ENCODE data around the gene VWF.

Gene VWF

DNA sequence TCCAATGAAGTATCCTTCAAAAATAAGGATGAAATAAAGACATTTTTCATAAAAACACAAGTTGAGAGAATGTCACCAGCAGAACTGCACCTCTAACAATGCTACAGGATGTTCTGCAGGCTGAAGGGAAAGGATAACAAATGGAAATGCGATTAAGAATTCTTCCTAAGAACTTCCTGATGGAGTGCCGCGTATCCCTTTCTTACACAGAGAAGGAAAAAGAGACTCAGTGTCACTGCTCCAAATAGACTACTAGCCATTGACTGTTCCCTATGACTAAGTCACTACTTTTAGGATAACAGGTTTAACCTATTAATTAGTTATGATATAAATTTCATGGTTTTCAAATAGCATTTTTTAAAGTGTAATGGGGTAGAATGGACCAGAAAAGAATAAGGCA, 182.6 kb downstream of the VWF start:
- no peak for DNase-seq

DNA sequence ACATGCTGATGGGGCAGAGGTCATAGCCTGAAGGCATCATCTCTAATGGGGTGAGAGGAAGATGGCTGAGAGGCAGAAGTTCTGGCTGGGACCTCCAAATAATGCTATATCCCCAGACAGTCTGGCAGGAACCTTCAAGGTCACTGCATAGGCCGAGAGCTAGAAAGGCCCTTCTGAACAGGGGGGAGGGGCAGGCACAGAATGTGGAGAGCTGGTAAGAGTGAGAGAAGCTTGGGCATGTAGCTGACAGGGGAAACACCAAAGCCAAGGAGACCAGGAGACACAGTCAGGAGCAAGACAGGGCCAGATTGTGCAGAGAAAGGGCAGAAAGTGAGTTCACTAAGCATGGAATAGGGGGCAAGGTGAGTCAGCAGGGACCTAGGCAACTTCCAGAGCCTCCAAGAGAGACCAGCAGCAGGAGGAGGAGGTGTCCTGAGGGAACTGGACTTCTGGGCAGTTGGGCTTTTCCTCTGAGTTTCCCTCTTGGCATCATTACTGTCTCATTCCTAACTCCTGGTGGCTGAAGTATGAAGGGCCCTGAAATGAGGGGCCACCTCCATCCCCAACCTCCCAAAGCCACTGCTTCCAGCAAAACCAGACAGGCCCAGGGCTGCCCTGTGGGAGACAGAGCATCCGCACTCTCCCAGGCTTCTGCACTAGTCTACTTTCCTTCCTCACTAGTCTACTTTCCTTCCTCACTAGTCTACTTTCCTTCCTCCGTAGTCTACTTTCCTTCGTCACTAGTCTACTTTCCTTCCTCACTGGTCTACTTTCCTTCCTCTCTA, 196.5 kb downstream of the VWF start:
- DNase-seq: no peak

DNA sequence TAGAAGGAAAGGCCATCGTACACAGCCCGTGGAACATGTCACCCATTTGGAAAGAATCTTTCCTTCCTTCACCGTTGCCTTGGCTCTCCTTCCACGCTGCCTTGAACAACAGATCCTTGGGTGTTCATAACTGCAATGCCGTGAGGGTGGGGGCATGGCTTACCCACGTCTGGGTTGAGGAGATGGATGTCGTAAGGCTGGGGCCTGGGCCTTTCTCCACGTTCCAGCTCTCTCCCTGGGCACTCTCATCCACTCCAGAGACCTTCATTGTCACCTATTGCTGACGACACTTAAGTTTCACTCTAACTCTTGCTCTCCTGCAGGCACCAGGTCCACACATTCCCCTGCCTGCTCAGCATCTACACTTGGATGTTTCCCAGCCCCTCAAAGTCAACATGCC, 198.8 kb downstream of the VWF start:
- DNase-seq: no peak

DNA sequence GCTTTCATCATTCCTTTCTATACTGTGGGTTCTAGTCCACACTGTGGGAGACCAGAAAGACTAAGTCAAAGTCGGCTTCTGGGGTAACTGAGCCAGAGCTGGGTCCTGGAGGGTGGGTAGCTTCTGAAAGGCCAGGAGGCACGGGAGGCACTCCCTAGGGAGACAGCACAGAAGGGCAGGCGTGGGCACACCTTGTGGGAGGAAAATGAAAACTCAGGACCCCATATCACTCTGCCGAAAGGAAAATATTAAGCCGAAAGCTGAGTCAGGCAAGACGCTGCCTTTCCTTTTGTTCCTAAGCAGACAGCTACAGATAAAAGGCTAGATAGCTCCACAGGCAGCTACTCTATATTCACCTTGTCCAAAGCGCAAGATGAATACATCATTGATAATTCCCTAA, 200.1 kb downstream of the VWF start:
- no peak for DNase-seq

DNA sequence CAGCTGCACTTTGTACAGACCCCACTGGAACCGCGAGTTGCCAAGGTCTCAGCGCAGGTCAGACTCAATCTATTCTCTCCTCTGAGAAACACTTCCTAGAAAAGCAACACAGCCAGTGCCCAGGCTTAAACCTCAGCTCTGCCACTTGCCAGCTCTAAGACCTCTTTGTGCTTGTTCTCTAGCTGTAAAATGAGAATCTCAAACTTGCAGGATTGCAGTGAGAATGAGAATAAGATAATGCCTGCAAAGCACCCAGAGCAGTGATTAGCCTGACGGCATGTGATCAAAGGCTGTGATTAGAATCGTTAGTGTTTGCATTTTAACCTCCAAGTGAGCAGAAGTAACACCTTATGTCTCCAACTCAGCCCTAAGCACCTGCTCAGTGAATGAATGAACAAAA, 200.7 kb downstream of the VWF start:
- no peak for DNase-seq

DNA sequence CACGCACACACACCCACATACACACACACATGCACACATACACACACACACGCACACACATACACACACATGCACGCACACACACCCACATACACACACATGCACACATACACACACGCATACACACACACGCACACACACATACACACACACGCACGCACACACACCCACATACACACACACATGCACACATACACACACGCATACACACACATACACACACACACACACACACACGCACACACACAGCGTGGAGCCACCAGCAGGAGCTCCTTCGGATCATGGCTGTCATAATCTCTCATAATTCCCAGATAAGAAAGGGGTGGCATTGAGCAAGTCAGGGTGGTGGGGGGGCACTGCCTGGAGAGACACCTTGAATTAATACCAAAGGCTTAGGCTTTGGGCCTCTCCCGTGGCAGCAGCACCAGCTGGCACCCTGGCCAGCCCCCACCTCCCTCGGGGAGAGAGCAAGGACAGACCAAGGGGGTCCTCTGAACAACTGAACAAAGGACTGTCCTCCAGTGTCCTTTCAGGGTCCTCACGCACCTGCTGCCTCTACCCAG, 201.3 kb downstream of the VWF start:
- DNase-seq: no peak

DNA sequence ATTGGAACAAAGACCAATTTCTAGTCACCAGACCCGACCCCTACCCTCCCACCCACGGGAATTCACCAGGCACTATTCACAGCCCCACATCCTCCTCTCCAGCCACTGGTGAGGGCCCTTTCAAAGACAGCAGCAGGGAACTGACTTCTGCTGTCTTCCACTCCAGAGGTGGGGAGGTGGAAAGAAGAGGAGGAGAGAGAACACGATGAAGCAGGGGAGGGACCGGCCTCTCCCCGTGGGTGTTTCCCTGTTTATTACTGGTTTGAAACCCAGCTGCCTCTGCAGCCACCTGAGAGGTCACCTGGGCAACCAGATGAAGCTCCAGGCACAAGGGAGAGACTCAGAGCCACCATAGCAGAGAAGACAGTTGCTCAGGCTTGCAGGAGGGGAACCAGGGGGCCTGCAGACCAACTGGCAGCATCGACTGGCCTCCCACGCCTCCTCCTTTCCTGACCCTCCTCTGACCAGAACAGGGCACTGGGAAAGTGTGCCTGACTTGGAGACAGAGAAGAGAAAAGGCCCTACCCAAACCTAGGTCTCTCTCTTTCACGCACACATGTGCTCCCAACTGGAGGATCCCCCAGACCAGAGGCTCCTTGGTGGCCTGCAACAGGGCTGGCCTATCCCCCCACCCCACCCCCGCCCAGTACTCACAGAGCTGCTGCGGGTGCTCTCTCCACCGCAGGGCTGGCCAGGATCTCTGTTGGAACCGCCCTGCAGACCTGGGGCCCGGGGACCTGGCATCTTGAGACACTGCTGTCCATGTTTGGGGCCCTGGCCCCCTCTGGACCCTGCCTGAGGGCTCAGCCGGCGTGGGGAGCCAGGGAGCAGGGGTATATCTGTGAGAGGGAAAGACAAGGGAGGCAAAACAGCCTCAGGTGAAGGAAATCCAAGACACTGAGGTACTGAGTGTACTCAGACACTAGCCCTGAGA, 202.2 kb downstream of the VWF start:
- DNase-seq: no peak

DNA sequence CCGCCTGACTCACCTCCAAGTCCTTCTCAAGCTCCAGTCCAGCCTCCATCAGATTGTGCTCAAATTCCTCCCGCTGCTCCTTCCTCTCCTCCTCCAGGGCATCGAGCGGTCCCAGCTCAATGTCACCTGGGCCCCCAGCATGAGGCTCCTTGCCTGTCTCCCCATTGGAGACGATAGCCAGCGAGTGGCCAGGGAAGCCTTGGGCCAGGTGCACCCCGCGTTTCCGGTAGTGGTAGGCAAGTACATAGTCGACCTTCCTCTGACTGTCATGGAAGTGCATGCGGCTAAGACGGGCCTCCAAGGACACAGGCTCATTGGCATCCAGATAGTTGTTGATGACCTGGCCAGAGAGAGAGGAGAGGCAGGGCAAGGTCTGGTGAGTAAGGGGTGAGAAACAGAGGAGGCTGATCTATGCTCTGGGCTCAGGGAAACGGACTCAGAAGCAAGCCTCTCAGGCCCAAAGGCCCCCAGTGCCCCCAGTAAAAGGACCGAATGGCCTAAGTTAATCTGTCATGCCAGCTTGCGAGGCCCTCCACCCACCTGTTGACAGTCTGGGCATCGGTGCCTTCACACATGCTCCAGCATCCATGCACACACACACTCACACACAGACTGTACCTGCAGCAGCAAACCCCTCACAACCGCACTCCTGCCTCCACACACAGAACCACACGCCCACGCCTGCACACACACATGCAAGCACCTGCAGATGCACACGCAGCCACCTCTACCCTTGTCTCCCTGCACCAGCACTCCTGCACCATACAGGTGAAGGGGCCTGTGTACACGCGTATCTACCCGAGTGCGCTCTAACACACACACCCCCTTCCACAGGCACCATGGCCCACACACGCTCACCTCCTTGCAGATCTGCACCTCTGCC, 203.2 kb downstream of the VWF start:
- no peak for DNase-seq

DNA sequence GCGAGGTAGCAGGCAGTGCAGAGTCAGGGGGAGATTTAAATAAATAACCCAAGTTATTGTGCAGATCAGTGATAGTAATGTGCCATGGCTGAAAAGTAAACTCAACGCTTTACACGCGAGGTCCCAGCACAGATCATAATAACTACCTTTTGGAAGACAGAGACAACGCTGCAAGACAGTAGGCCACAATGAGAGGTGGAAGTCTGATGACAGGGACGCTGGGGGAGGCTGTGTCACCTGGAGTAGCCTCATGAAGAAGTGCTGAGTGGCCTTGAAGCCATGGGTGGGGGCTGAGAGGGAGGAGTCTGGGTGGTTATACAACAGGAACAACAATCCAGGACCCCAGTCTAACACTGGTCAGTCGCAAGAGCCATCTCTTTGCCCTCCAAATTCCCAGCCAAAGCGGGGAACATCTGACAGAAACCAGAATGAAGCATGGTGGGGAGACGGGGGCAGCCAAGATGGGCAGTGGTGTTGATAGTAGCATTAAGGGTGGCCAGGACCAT, 207.6 kb downstream of the VWF start:
- DNase-seq: no peak

DNA sequence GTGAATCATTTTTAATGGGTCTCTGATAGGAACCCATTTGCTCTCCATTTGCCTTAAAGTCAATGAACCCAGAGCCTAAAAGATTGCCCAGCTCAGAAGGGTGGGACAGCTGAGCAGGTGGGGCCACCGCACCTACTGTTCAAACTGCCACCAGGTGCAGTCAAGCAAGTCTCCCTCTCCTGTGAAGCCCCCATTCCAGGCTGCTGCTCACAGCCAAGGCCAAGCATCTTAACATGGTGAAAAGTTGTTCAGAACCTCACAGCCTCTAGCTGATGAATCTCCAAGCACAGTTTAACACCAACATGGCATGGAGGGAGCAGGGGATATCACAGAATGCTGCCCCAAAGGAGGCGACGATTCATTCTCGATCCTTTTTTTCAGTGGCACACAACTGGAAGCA, 209.0 kb downstream of the VWF start:
- DNase-seq: no peak

DNA sequence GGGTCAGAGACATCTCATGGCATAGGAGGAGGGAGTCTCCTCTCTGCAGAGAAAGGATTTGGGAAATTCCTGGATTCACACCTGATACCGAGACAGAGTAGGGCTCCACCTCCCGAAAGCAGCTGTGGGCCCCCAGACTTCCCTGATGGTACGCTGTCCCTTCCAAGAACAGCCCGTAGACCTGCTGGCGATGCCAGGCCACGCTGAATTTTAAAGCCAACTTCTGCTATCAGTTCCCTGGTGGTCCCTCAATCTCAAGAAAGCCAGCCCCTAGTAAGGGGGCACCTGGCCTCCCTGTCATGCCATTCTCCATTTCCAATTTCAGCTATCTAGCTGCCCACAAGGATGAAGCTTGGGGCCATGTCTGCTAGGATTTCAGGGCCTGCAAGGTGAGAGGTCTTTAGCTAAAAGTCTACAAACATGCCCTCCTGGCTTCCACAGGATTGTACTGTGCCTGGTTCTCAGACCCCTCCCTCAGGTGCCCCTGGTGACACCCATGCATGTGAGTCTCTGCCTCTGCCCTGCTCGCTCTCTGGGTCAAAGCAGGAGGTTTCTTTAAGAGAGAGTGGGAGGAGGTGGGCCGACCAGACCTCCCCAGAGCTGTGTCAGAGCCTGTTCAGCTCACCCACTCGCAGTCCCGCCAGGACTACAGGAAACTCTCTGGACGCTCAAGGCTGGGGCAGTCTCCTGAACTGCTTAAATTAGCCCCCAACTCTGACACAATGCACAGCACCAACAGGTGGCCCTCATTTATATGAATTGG, 209.9 kb downstream of the VWF start:
- DNase-seq: no peak

DNA sequence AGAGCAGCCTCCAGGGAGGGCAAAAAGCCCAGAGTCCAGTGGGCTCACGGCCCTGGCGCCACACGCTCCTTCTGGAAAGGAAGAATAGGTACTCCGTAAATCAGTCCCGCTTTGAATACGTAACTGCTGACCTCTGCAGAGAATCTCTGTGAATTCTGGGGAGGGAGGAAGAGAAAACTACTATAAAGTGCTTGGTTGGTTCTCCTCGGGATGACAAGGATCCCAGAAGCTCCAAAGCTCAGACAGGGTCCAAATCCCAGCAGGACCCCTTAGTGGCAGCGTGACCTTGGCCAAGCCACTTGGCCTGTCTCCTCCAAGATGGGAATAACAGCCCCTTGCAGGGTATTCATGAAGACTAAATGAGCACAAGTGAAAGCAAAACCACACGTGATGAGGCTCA, 211.1 kb downstream of the VWF start:
- DNase-seq: no peak

DNA sequence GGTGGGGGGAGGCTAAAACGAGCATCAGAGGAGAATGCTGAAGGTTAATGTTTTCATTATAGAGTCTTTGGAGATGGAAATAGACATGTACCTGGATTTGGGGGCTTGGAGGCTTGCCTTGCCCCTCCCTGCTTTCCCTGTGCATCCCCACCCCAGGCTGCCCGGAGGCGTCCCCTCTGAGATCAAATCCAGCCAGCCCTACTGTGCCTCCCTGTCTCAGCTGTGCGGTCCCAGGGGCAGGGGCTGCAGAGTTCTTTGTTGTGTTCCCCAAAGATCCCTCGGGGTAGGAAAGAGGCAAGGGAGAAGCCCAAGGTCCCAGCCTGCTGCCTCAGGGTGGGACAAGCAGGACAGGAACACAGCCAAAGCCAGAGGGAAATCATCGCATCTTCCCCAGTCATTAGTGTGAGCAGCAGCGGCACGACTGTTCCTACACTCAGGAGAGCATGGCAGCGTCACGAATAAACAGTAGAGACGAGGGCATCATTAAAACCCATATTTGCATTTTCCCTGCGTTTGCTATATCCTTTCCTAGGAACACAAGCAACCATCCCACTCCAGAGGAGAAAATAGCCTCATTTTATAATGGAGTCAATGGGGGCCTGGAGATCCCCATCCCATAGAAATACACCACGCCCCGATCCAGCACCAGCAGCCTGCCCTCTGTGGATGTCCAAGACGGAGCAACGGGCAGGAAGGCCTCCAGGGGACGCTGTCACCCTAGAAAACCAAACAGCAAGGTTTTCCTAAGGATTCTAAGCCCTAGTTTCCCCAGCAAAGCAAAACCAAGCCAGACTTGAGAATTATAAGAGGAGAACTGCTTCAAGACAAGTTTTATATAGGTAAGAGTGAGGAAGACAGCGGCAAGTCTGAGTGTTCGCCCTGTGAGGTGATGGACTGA, 211.8 kb downstream of the VWF start:
- no peak for DNase-seq

DNA sequence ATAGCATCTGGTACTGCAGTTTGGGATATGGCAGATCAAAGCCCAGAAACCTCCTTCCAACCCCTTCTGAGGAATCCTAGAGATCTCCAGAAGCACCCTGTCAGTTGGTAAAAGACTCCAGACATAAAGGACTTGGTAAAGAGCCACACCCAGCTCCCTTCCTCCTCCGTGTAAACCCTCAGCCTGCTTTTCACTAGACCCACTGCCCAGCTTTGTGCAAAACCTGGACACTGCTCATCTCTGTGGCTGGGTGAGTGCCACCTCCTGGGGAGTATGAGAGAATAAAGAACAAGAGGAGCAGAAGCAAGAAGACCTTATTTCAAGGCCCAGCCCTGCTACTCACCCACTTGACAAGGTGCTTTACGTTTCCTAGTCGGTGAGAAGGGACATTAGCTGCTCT, 212.5 kb downstream of the VWF start:
- no peak for DNase-seq

DNA sequence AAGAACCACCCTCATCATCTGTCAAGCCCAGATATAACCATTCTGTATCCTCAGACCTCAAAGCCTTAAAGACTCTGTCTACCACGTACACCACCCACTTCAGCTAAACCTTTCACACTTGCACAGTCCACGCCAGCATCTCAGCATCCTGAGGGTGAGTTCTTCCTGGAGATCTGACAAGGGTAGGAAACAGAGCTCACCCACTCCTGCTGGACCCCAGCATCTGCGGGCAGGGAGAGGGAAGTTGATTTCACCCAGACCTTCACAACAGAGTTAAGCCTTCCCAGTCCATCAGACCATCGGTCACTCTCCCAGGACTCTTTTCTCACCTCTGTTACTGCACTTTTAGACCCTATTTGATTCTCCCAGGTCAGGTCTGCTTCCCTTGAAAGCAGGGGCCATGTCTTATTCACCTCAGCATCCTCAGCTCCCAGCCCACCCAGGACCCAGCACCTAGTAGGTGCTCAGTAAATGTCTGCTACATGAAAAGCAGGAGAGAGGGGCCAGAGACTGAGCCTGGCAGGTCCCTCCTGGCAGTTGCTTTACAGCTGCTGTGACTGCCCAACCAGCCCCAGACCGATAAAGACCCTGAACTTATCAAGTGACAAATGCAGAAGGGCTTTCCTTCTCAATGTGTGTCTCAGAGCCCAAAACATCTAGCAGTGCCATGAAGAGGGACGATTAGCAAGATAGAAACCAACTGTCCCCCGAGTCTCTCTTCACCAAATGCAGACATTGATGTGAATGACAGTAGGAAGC, 213.5 kb downstream of the VWF start:
- no peak for DNase-seq

DNA sequence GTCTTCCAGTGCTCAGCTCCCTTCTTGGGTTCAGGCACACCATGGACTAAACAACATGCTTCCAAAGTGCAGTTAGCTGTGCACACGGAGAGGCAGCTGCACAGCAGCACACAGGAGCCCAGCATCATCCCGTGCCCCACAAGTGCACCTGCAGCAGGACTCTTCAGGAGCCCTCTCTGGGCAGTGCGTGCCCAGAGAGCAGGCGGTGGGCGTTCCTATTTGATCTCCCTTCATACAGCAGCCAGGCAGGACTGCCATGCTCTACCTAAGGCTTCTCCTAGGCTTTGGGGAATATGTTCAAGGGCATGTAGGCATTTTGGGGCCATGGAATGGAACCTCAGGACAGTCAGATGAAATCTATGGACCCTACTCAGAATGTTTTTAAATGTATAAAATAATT, 214.9 kb downstream of the VWF start:
- DNase-seq: no peak

DNA sequence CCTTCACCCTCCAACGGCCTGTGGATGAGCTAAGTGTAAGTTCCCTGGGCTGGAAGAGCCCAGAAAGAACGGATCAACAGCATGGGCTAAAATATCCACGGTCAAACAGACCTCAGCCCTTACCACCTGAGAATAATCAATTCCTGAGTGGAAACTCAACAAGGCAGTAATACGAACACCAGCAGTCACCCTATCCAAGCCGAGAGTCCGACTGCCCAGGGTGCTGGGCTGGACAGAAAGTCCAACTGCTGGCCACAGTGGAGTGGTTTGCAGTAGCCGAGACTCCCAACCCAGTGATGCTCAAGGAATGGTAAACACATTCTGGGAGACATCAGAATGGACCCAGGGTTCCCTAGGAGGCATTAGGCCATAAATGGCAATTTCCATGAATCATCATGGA, 216.2 kb downstream of the VWF start:
- no peak for DNase-seq

DNA sequence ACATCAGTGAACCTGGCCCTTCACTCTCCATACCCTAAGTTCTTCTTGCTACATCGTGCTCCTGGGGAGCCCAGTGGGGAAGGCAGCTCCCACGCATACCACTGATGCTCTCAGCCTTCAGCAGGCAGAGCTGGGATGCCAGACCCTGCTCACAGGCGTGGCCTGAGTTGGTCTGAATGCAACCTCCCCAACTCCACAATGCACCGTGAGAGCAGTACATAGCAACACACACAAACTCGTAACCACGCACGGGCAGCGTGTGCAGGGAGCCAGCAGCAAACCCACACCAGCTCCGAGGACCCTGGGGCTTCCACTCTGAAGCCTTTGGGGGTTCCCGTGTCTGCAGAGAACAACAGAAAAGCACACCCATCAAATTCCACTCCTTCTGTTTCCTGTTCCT, 216.7 kb downstream of the VWF start:
- DNase-seq: no peak

DNA sequence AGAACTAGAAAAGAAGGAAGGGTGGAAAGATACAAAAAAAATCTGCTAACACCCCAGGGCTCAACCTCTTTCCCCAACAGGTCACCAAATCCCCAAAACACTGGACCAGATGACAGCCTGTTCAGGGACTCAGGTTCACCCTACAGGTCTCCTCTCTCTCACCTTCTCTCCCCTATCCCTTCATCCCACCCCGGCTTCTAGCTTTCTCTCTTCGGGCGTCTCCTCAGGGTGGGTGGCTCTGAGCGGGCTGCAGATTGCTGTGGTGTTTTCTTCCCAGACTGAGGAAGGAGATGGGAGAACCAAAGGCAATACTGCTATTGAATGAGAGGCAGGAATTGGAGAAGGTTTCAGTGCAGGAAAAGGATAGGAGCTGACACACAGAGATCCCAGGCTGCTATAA, 218.7 kb downstream of the VWF start:
- no peak for DNase-seq

DNA sequence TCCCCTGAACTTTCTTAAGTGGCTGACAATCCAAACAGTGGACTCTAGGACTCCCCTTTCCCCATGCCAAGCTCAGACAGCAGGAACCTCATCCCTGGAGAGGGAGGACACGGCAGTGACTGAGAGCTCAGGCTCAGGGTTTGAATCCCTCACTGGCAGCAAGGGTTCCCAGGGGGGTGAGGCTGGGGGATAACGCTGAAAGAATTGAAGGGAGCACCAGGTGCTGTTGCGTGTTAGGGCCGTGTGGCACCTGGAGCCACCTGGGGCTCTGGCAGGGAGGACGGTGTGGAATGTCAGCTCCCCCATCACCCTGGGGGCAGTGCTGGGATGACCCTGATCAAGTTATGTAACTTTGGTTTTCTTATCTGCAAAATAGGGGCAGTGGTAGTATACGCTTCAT, 219.5 kb downstream of the VWF start:
- DNase-seq: no peak

Measured in NCI-H510A (cell line).